Adrenal gland (tissue), 12 donors: ENCODE data around the gene LIPM. TPM values are rescaled to one million over a fixed set of nuclear protein-coding genes. Genes with fewer than 3 reads are reported as not detected.

Experiments
- DNase-seq, 7 donors: peaks; one replicate each; pipeline ENCODE4 v3.0.0-alpha.2; 2019 to 2020
- H3K27ac ChIP-seq, 5 donors: fragments of 200-600 bp; sonication (generic) in 4 of 5; 1 replicate in 3 of 5; 2 replicates in 2 of 5; pipeline versions ENCODE4 v1.5.1 to v1.8.0; 2016 to 2020; ENCODE audit warnings: mild to moderate bottlenecking in 1 of 5
- H3K27me3 ChIP-seq: fragments of 200-600 bp; 2 replicates; pipeline ENCODE4 v1.8.0; 2021
- H3K36me3 ChIP-seq, 2 donors: fragments of 200-600 bp; replicated peaks in 1 of 2; 1 replicate in 1 of 2; 2 replicates in 1 of 2; pipeline versions ENCODE4 v1.5.1 to v1.8.0; 2018 to 2022
- H3K4me1 ChIP-seq, 2 donors: fragments of 200-600 bp; replicated peaks in 1 of 2; 1 replicate in 1 of 2; 2 replicates in 1 of 2; pipeline versions ENCODE4 v1.5.1 to v1.8.0; 2018 to 2021
- H3K4me3 ChIP-seq, 4 donors: fragments of 200-600 bp; sonication (generic) in 3 of 4; one replicate each; pipeline ENCODE4 v1.5.1; 2016 to 2018
- H3K9me3 ChIP-seq, 3 donors: fragments of 200-600 bp; sonication (generic) in 1 of 3; replicated peaks in 1 of 3; 1 replicate in 2 of 3; 2 replicates in 1 of 3; pipeline versions ENCODE4 v1.5.1 to v1.8.0; 2016 to 2021
- CTCF ChIP-seq, 6 experiments: fragments of 450-650 bp in 4 of 6; fragments of 200-600 bp in 2 of 6; sonication (generic) in 1 of 6; IDR thresholded peaks; 1 replicate in 5 of 6; 2 replicates in 1 of 6; pipeline versions ENCODE4 v1.5.1 to v1.8.0; 2016 to 2021; ENCODE audit warnings: antibody characterized with exemption in 6 of 6, mild to moderate bottlenecking in 2 of 6, moderate library complexity in 1 of 6
- POLR2A ChIP-seq, 2 donors: fragments of 450-650 bp; IDR thresholded peaks; one replicate each; pipeline ENCODE4 v1.6.1; 2017; ENCODE audit warnings: antibody characterized with exemption in 2 of 2, mild to moderate bottlenecking in 2 of 2, moderate library complexity in 1 of 2
- WGBS, 4 donors: extraction: QIAGEN DNeasy Blood & Tissue Kit in 2 of 4; methylation state at CpG; one replicate each; pipeline versions ENCODE4 v1.1.5 to v1.1.7; 2013 to 2017; 5-methylcytosine and 5-hydroxymethylcytosine counted together
- intact Hi-C, 2 donors: fragments of 100-400 bp; cut with DNase I; formaldehyde crosslinking; loops; one replicate each; pipeline versions ENCODE4 v1.14.1 to v1.15.0; 2022 to 2023
- polyA plus RNA-seq, 3 donors: library from polyadenylated mRNA; stranded (reverse); fragments of 200-250 nt in 2 of 3; fragments of 350-450 nt in 1 of 3; fragmentation: Illumina TruSeq in 1 of 3; extraction: RNeasy Lipid Tissue Mini Kit (QIAGEN cat#74804) in 1 of 3; gene quantifications; one replicate each; pipeline ENCODE4 v1.2.3, GENCODE V29; 2013 to 2014
- total RNA-seq, 9 donors: library from RNA; depleted of rRNA in 4 of 9; stranded (reverse); fragments of >200 nt in 4 of 9; fragments of 120-200 nt in 1 of 9; fragmentation: NEBNext Ultra II Directional in 1 of 9; extraction: Animal tissue kit (Norgen Biotek cat#: 25700) in 1 of 9; gene quantifications; one replicate each; pipeline versions ENCODE4 v1.1.0 to v1.2.4, GENCODE V29; 2013 to 2023
- donor health status: healthy with polysubstance abuse.
- donor health status: Bipolar disorder and iron deficiency.
- donor health status: DM: yes; HTN: yes; CAD: no.
- donor health status: DM: no; HTN: no; CAD: no.
- donor health status: DM: no; HTN: no; CAD: no.
- donor health status: DM: yes; HTN: yes; CAD: no.

LIPM gene
- total and polyA plus RNA-seq, 12 donors: not detected

GRCh38 chr10:88857831-88858230 lies 55.3 kb downstream of the LIPM start:
- DNase-seq: no peak
- TF ChIP-seq POLR2A (IDR thresholded peaks at IDR 0.05) (no peak), CTCF (IDR thresholded peaks at IDR 0.05) (no peak)
- Histone ChIP-seq H3K27me3 (no peaks in the 10 kb centered on the region), H3K4me1 (peaks cover 0 to 16% of the 10 kb centered on the region in 2 donors), H3K9me3 (no peaks in the 10 kb centered on the region), H3K27ac (peak overlapping the region in 2 of 5 donors; percentile 1 to 25), H3K4me3 (no peak overlapping the region), H3K36me3 (no peaks in the 10 kb centered on the region)
- intact Hi-C loops: no loop called here

- WGBS, 4 donors: 23 to 51% (median 41%) methylated on average over 2 of the region's 2 CpGs
Measured at GRCh38 chr10:88858491-88858890, 56.0 kb downstream of the LIPM start.

DNA sequence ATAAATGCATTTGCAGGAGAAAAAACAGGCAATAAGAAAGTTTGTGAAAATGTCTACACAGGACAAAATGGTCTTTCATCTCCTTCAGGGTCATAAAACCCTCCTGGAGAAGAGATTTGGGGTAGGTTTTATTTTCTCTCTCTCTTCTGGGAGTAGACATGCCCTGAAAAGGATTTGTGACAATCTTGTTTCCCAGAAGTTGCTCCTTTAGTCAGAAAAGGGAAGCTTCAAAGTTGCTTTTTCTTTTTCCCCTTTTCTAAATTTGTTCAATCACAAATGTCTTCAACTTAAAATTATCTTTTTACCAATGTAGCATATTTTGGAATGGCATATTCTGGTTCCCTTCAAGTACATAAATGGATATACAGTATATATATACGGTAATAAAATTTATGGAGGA lies 58.5 kb downstream of the LIPM start:
- Histone ChIP-seq H3K36me3 (no peaks in the 10 kb centered on the region), H3K27ac (no peak overlapping the region), H3K4me1 (peaks cover 0 to 16% of the 10 kb centered on the region in 2 donors), H3K4me3 (no peak overlapping the region), H3K9me3 (no peaks in the 10 kb centered on the region), H3K27me3 (no peaks in the 10 kb centered on the region)
- intact Hi-C loops: no loop called here
- TF ChIP-seq CTCF (IDR thresholded peaks at IDR 0.05): no peak
- DNase-seq: no peak
- WGBS, 4 donors: 0 to 86% (median 40%) methylated on average over 1 of the region's 1 CpG

More at GRCh38 chr10:88858491-88858890, 56.0 kb downstream of the LIPM start:
- peak overlapping the region in 2 of 5 donors; percentile 1 to 25 for H3K27ac ChIP-seq
- DNase-seq: no peak
- no peak for TF ChIP-seq POLR2A (IDR thresholded peaks at IDR 0.05)
- no peak for TF ChIP-seq CTCF (IDR thresholded peaks at IDR 0.05)
- no peaks in the 10 kb centered on the region for H3K9me3 ChIP-seq
- H3K4me1 ChIP-seq: peaks cover 0 to 16% of the 10 kb centered on the region in 2 donors
- no peaks in the 10 kb centered on the region for H3K36me3 ChIP-seq
- no peak overlapping the region for H3K4me3 ChIP-seq
- no peaks in the 10 kb centered on the region for H3K27me3 ChIP-seq
- intact Hi-C loops: no loop called here

DNA sequence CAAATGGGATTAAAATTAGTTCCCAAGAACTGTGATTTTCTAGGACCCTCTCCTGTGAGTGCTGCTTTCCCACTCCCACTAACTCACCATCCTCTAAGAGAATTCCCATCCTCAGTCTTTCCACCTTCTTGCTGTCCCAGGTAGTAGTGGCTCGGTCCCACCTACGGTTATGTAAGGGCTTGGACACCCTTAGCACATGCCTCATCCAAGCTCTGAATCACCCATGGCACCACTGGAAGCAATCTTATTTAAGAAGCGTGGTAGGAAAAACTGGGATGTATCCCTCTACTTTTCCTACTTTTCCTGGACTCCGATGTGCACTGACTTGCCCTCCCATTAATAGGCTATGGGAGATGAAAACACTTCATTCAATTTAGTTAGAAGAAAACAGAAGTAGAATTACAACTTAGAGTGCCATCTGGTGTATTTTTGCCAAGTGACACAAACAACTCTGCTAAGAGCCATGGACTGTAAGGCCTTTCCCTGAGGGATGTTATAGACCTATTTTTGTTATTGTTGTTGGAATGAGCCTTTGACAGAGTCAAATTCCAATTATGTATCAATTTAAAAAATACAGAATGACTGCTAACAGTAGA lies 62.8 kb downstream of the LIPM start:
- intact Hi-C loops: no loop called here
- Histone ChIP-seq H3K9me3 (no peaks in the 10 kb centered on the region), H3K27me3 (no peaks in the 10 kb centered on the region), H3K4me1 (no peaks in the 10 kb centered on the region), H3K4me3 (no peak overlapping the region), H3K27ac (no peak overlapping the region), H3K36me3 (no peaks in the 10 kb centered on the region)
- TF ChIP-seq POLR2A (IDR thresholded peaks at IDR 0.05) (no peak), CTCF (IDR thresholded peaks at IDR 0.05) (peak in 5 of 6 experiments; percentile 7 to 43 (median 26))
- no peak for DNase-seq
- 77 to 88% (median 82%) methylated on average over 4 of the region's 4 CpGs for WGBS, 4 donors
